PC-9 (cell line): ENCODE data around the gene GABRB1. TPM values are rescaled to one million over a fixed set of nuclear protein-coding genes. Genes with fewer than 3 reads are reported as not detected.

ENCODE experiments used
- BruUV-seq: library from RNA; stranded (reverse); fragments of 400-500 nt; replicated peaks from 2 replicates; lab custom pipeline; 2021; lab: Mats Ljungman, UMichigan
- CTCF ChIA-PET: fragments of 300-600 bp; sonication (Branson Sonifier 250); formaldehyde crosslinking; loops from one replicate; lab custom pipeline; 2022; ENCODE audit warnings: antibody characterized with exemption; lab: Charles Lee
- POLR2A ChIA-PET: fragments of 300-600 bp; sonication (Branson Sonifier 250); formaldehyde crosslinking; loops from one replicate; lab custom pipeline; 2022; ENCODE audit warnings: antibody characterized with exemption; ENCODE audit not compliant: unreplicated experiment; lab: Charles Lee
- DNase-seq, 2 experiments: peaks; one replicate each; pipeline versions ENCODE4 v3.0.0 to v3.0.0-alpha.2; 2015 to 2022; ENCODE audit warnings: mixed read lengths in 1 of 2
- H2AFZ ChIP-seq: fragments of 200-600 bp; sonication (generic); 2 replicates; pipeline ENCODE4 v1.8.1; 2017; ENCODE audit warnings: antibody characterized with exemption
- H3F3A ChIP-seq: fragments of 200-600 bp; sonication (generic); 2 replicates; pipeline ENCODE4 v1.8.1; 2017; ENCODE audit warnings: antibody characterized with exemption, mild to moderate bottlenecking, low read depth; ENCODE audit not compliant: insufficient read depth
- H3K27ac ChIP-seq: fragments of 200-600 bp; sonication (generic); 2 replicates; pipeline ENCODE4 v1.6.1; 2016; ENCODE audit warnings: mixed run types
- H3K27me3 ChIP-seq: fragments of 200-600 bp; sonication (generic); 2 replicates; pipeline ENCODE4 v1.6.1; 2016; ENCODE audit warnings: low read depth, mixed run types; ENCODE audit not compliant: insufficient read depth
- H3K36me3 ChIP-seq: fragments of 200-600 bp; sonication (generic); 2 replicates; pipeline ENCODE4 v1.6.1; 2016; ENCODE audit warnings: low read depth, mixed run types
- H3K4me1 ChIP-seq: fragments of 200-600 bp; sonication (generic); replicated peaks from 2 replicates; pipeline ENCODE4 v1.6.1; 2016; ENCODE audit warnings: mixed run types; ENCODE audit not compliant: insufficient read depth
- H3K4me2 ChIP-seq: fragments of 200-600 bp; sonication (generic); 2 replicates; pipeline ENCODE4 v1.6.1; 2017; ENCODE audit warnings: mixed run types
- H3K4me3 ChIP-seq: fragments of 200-600 bp; sonication (generic); 2 replicates; pipeline ENCODE4 v1.6.1; 2016; ENCODE audit warnings: mixed run types
- H3K79me2 ChIP-seq: fragments of 200-600 bp; sonication (generic); 2 replicates; pipeline ENCODE4 v1.6.1; 2017; ENCODE audit warnings: low read depth, mixed run types
- H3K9me2 ChIP-seq: fragments of 200-600 bp; sonication (generic); 2 replicates; pipeline ENCODE4 v1.8.1; 2017; ENCODE audit warnings: mild to moderate bottlenecking; ENCODE audit not compliant: insufficient read depth
- H3K9me3 ChIP-seq: fragments of 200-600 bp; sonication (generic); 2 replicates; pipeline ENCODE4 v1.8.1; 2016; ENCODE audit warnings: low read depth; ENCODE audit not compliant: insufficient read depth
- H4K20me1 ChIP-seq: fragments of 200-600 bp; sonication (generic); 2 replicates; pipeline ENCODE4 v1.8.1; 2017; ENCODE audit not compliant: insufficient read depth
- CTCF ChIP-seq: fragments of 200-600 bp; sonication (generic); conservative IDR thresholded peaks from 2 replicates; pipeline ENCODE4 v1.6.1; 2017; ENCODE audit warnings: mixed run types, antibody characterized with exemption, mild to moderate bottlenecking, moderate library complexity
- EZH2 ChIP-seq: fragments of 200-600 bp; sonication (generic); IDR thresholded peaks from 2 replicates; pipeline ENCODE4 v1.8.0; 2017; ENCODE audit warnings: antibody characterized with exemption, low read depth
- intact Hi-C: fragments of 100-400 bp; cut with micrococcal nuclease; formaldehyde crosslinking; loops from one replicate; pipeline ENCODE4 v1.10.0; 2022; ENCODE audit not compliant: unreplicated experiment
- total RNA-seq: library from RNA; stranded (reverse); gene quantifications from 2 replicates; pipeline ENCODE4 v1.2.3, GENCODE V29; 2021

GABRB1 gene
- total RNA-seq, 1 experiment from 2014 or later, result not detected

- BruUV-seq, result no TSS peak
- Histone ChIP-seq H3K79me2 (no peaks in the 10 kb centered on the region), H3K36me3 (0 out of 2 replicates have a peak, but pooled peaks cover 3% of the 10 kb centered on the region), H3K27ac (no peak overlapping the region), H3F3A (no peaks in the 10 kb centered on the region), H3K4me3 (no peak overlapping the region), H2AFZ (no peak overlapping the region), H3K27me3 (no peaks in the 10 kb centered on the region), H3K9me3 (no peaks in the 10 kb centered on the region), H4K20me1 (no peaks in the 10 kb centered on the region), H3K4me2 (no peak overlapping the region), H3K4me1 (0 out of 2 replicates have a peak, but pooled peaks cover under 1% of the 10 kb centered on the region), H3K9me2 (no peaks in the 10 kb centered on the region)
- POLR2A ChIA-PET, result no interaction called here
- intact Hi-C loops, result no loop called here
- CTCF ChIA-PET, result no interaction called here
- TF ChIP-seq CTCF (no peak), EZH2 (no peak)
- no peak for DNase-seq
Observed at GRCh38 chr4:47415719-47416118, 384.4 kb downstream of the GABRB1 start.

- POLR2A ChIA-PET, result no interaction called here
- Histone ChIP-seq H3K4me3 (no peak overlapping the region), H3K36me3 (no peaks in the 10 kb centered on the region), H3K79me2 (no peaks in the 10 kb centered on the region), H3K9me3 (no peaks in the 10 kb centered on the region), H2AFZ (no peak overlapping the region), H3K9me2 (no peaks in the 10 kb centered on the region), H3F3A (no peaks in the 10 kb centered on the region), H3K4me1 (no peaks in the 10 kb centered on the region), H3K27ac (no peak overlapping the region), H4K20me1 (no peaks in the 10 kb centered on the region), H3K27me3 (no peaks in the 10 kb centered on the region), H3K4me2 (no peak overlapping the region)
- TF ChIP-seq CTCF (no peak), EZH2 (no peak)
- no peak for DNase-seq
- CTCF ChIA-PET, result no interaction called here
- BruUV-seq, result no TSS peak
- intact Hi-C loops, result no loop called here
Observed at GRCh38 chr4:47418147-47418546, 386.8 kb downstream of the GABRB1 start.

GRCh38 chr4:47419296-47419695 is 387.9 kb downstream of the GABRB1 start:
- no peak overlapping the region for H3K4me2 ChIP-seq
- H3K79me2 ChIP-seq, result no peaks in the 10 kb centered on the region
- no peak for DNase-seq
- no peak for TF ChIP-seq CTCF
- TF ChIP-seq EZH2, result no peak
- no peak overlapping the region for H3K27ac ChIP-seq
- ChIA-PET POLR2A (no interaction called here), CTCF (no interaction called here)
- no peaks in the 10 kb centered on the region for H3K36me3 ChIP-seq
- BruUV-seq, result no TSS peak
- H3K9me2 ChIP-seq, result no peaks in the 10 kb centered on the region
- intact Hi-C loops, result no loop called here
- H4K20me1 ChIP-seq, result 0 out of 2 replicates have a peak, but pooled peaks cover 4% of the 10 kb centered on the region
- H3K9me3 ChIP-seq, result no peaks in the 10 kb centered on the region
- H3K27me3 ChIP-seq, result no peaks in the 10 kb centered on the region
- no peak overlapping the region for H3K4me3 ChIP-seq
- H3F3A ChIP-seq, result no peaks in the 10 kb centered on the region
- H3K4me1 ChIP-seq, result no peaks in the 10 kb centered on the region
- no peak overlapping the region for H2AFZ ChIP-seq
